Measurements from ENCODE around the gene NELL2.

NELL2 gene

GRCh38 chr12:44546060-44546459, 330.1 kb downstream of the NELL2 start:
- H3K4me3 Mint-ChIP-seq: no peak overlapping the region

DNA sequence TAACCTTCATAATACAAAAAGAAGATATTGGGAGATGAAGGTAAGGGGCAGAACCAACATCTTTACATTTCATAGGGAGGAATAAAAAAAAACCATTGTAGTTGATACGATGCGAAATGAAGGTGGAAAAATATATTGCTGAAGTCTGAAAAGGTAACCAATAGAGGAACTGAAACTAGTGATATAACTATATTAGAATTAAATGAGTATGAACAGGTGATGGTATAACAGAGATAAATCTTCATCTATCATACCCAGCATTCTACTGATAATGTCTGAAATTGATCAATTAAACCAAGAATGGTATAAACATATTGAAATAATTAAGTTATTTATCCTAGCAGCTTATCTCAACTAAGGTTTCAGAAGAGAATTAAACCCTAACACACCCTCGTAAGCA, 332.1 kb downstream of the NELL2 start:
- H3K4me1 Mint-ChIP-seq: no peaks in the 10 kb centered on the region
- no peak overlapping the region for H3K4me3 Mint-ChIP-seq
- no peak overlapping the region for H3K27ac Mint-ChIP-seq
- TF ChIP-seq CTCF (IDR thresholded peaks at IDR 0.05; ENCODE audit: unreplicated experiment in 3 of 3): no peak
- H3K27me3 Mint-ChIP-seq (ENCODE audit: low read depth): no peaks in the 10 kb centered on the region
- no peaks in the 10 kb centered on the region for H3K9me3 Mint-ChIP-seq
- no peaks in the 10 kb centered on the region for H3K36me3 Mint-ChIP-seq (ENCODE audit: low read depth)

More at GRCh38 chr12:44546060-44546459, 330.1 kb downstream of the NELL2 start:
- Mint-ChIP-seq H3K4me1 (no peaks in the 10 kb centered on the region), H3K27me3 (ENCODE audit: low read depth) (no peaks in the 10 kb centered on the region), H3K36me3 (ENCODE audit: low read depth) (no peaks in the 10 kb centered on the region), H3K27ac (no peak overlapping the region), H3K9me3 (no peaks in the 10 kb centered on the region)
- no peak for TF ChIP-seq CTCF (IDR thresholded peaks at IDR 0.05; ENCODE audit: unreplicated experiment in 3 of 3)

- no peaks in the 10 kb centered on the region for H3K27me3 Mint-ChIP-seq (ENCODE audit: low read depth)
Measured at GRCh38 chr12:44542716-44543115, 333.4 kb downstream of the NELL2 start.

DNA sequence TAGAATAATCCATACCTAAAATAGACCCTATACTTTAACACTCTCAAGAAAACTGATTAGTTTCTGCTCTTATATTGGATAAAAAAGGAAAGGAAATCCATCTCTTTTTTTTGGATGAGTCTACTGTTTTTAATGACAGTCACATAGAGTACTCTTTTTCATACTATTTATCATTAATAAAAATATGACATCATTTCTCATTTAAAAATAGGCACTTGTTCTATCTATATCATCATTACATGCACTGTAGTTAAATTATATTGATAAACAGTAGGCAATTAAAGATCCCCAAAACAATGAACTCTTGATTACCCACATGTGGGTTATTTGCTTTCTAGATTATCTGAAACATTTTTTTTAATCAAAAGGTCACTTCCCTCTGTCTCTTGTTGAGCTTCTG, 338.8 kb downstream of the NELL2 start:
- H3K36me3 Mint-ChIP-seq (ENCODE audit: low read depth): no peaks in the 10 kb centered on the region
- TF ChIP-seq CTCF (IDR thresholded peaks at IDR 0.05; ENCODE audit: unreplicated experiment in 3 of 3): no peak
- H3K9me3 Mint-ChIP-seq: no peaks in the 10 kb centered on the region
- no peak overlapping the region for H3K27ac Mint-ChIP-seq
- H3K27me3 Mint-ChIP-seq (ENCODE audit: low read depth): no peaks in the 10 kb centered on the region
- no peaks in the 10 kb centered on the region for H3K4me1 Mint-ChIP-seq
- H3K4me3 Mint-ChIP-seq: no peak overlapping the region

More at GRCh38 chr12:44542716-44543115, 333.4 kb downstream of the NELL2 start:
- Mint-ChIP-seq H3K9me3 (no peaks in the 10 kb centered on the region), H3K27ac (no peak overlapping the region), H3K4me3 (no peak overlapping the region), H3K36me3 (ENCODE audit: low read depth) (no peaks in the 10 kb centered on the region), H3K4me1 (no peaks in the 10 kb centered on the region)
- TF ChIP-seq CTCF (IDR thresholded peaks at IDR 0.05; ENCODE audit: unreplicated experiment in 3 of 3): no peak

- Mint-ChIP-seq H3K4me1 (no peaks in the 10 kb centered on the region), H3K9me3 (no peaks in the 10 kb centered on the region), H3K36me3 (ENCODE audit: low read depth) (no peaks in the 10 kb centered on the region), H3K27me3 (ENCODE audit: low read depth) (no peaks in the 10 kb centered on the region), H3K27ac (no peak overlapping the region), H3K4me3 (no peak overlapping the region)
- TF ChIP-seq CTCF (IDR thresholded peaks at IDR 0.05; ENCODE audit: unreplicated experiment in 3 of 3): no peak
Measured at GRCh38 chr12:44532940-44533339, 343.2 kb downstream of the NELL2 start.

GRCh38 chr12:44531320-44531971, 344.7 kb downstream of the NELL2 start:
- Mint-ChIP-seq H3K36me3 (ENCODE audit: low read depth) (no peaks in the 10 kb centered on the region), H3K9me3 (no peaks in the 10 kb centered on the region), H3K27ac (no peak overlapping the region), H3K4me3 (no peak overlapping the region), H3K27me3 (ENCODE audit: low read depth) (no peaks in the 10 kb centered on the region), H3K4me1 (no peaks in the 10 kb centered on the region)
- no peak for TF ChIP-seq CTCF (IDR thresholded peaks at IDR 0.05; ENCODE audit: unreplicated experiment in 3 of 3)

Measured in nephron (organoid).